Sigmoid colon (tissue), 7 donors: ENCODE results near the gene GALNT1. TPM values are rescaled to one million over a fixed set of nuclear protein-coding genes. Genes with fewer than 3 reads are reported as not detected.

Source experiments
- DNase-seq: peaks from one replicate; pipeline ENCODE4 v3.0.0-alpha.2; 2019
- H3K27ac ChIP-seq, 4 donors: fragments of 200-600 bp; sonication (generic); one replicate each; pipeline ENCODE4 v1.5.1; 2016 to 2019; ENCODE audit warnings: mild to moderate bottlenecking in 1 of 4
- H3K27me3 ChIP-seq, 3 donors: fragments of 200-600 bp; sonication (generic); one replicate each; pipeline ENCODE4 v1.5.1; 2019; ENCODE audit warnings: mild to moderate bottlenecking in 1 of 3
- H3K36me3 ChIP-seq, 4 donors: fragments of 200-600 bp; sonication (generic); one replicate each; pipeline ENCODE4 v1.5.1; 2016 to 2019
- H3K4me1 ChIP-seq, 4 donors: fragments of 200-600 bp; sonication (generic); one replicate each; pipeline ENCODE4 v1.5.1; 2017 to 2019
- H3K4me3 ChIP-seq, 4 donors: fragments of 200-600 bp; sonication (generic); one replicate each; pipeline ENCODE4 v1.5.1; 2017 to 2019; ENCODE audit warnings: mild to moderate bottlenecking in 2 of 4, moderate library complexity in 1 of 4
- H3K9me3 ChIP-seq, 4 donors: fragments of 200-600 bp in 3 of 4; sonication (generic) in 3 of 4; one replicate each; pipeline versions ENCODE4 v1.5.1 to v1.6.1; 2013 to 2019
- CTCF ChIP-seq, 4 experiments: fragments of 450-650 bp in 3 of 4; fragments of 200-600 bp in 1 of 4; IDR thresholded peaks; one replicate each; pipeline ENCODE4 v1.5.1; 2016 to 2019; ENCODE audit warnings: antibody characterized with exemption in 4 of 4, mild to moderate bottlenecking in 3 of 4, moderate library complexity in 2 of 4
- EP300 ChIP-seq, 4 donors: sonication (generic); formaldehyde crosslinking; IDR thresholded peaks; one replicate each; pipeline ENCODE4 v1.6.1; 2017; ENCODE audit warnings: antibody characterized with exemption in 4 of 4
- POLR2A ChIP-seq, 2 donors: fragments of 450-650 bp; IDR thresholded peaks; one replicate each; pipeline ENCODE4 v1.6.1; 2016; ENCODE audit warnings: antibody characterized with exemption in 2 of 2, mild to moderate bottlenecking in 2 of 2, moderate library complexity in 2 of 2
- POLR2AphosphoS5 ChIP-seq, 4 donors: sonication (generic); formaldehyde crosslinking; IDR thresholded peaks; one replicate each; pipeline ENCODE4 v1.6.1; 2017; ENCODE audit warnings: antibody characterized with exemption in 4 of 4
- WGBS, 2 donors: extraction: QIAGEN DNeasy Blood & Tissue Kit; methylation state at CpG; one replicate each; pipeline ENCODE4 v1.1.7; 2013; 5-methylcytosine and 5-hydroxymethylcytosine counted together
- intact Hi-C: fragments of 100-400 bp; cut with DNase I; formaldehyde crosslinking; loops from one replicate; pipeline ENCODE4 v1.15.1; 2023
- polyA plus RNA-seq, 3 donors: library from polyadenylated mRNA; stranded (reverse); fragments of 200-250 nt; gene quantifications; one replicate each; pipeline ENCODE4 v1.2.3, GENCODE V29; 2013
- total RNA-seq, 4 donors: library from RNA; depleted of rRNA; stranded (reverse); fragments of >200 nt; gene quantifications; one replicate each; pipeline ENCODE4 v1.1.0, GENCODE V29; 2016
- donor health status: healthy with polysubstance abuse.
- donor health status: Bipolar disorder and iron deficiency.
- donor health status: healthy.

Gene GALNT1
- total and polyA plus RNA-seq, 7 donors: 21.5 to 33.9 (median 29.7) TPM

- H3K36me3 ChIP-seq: peaks cover 0 to 61% (median 2%) of the 10 kb centered on the region in 4 donors
- no peaks in the 10 kb centered on the region for H3K27me3 ChIP-seq
- 90 to 92% methylated on average over 6 of the region's 6 CpGs for WGBS, 2 donors
- TF ChIP-seq CTCF (IDR thresholded peaks at IDR 0.05) (no peak), POLR2AphosphoS5 (IDR thresholded peaks at IDR 0.05) (no peak), POLR2A (IDR thresholded peaks at IDR 0.05) (no peak), EP300 (IDR thresholded peaks at IDR 0.05) (no peak)
- H3K4me3 ChIP-seq: no peak overlapping the region
- H3K27ac ChIP-seq: no peak overlapping the region
- H3K9me3 ChIP-seq: no peaks in the 10 kb centered on the region
- intact Hi-C loops: no loop called here
- H3K4me1 ChIP-seq: no peaks in the 10 kb centered on the region
- no peak for DNase-seq
Observed at GRCh38 chr18:35707674-35708073, 126.1 kb downstream of the GALNT1 start.

- Histone ChIP-seq H3K4me3 (no peak overlapping the region), H3K27ac (no peak overlapping the region), H3K27me3 (no peaks in the 10 kb centered on the region), H3K9me3 (no peaks in the 10 kb centered on the region), H3K4me1 (no peaks in the 10 kb centered on the region), H3K36me3 (peaks cover 0 to 36% (median 2%) of the 10 kb centered on the region in 4 donors)
- no peak for DNase-seq
- WGBS, 2 donors: 90 to 95% methylated on average over 2 of the region's 2 CpGs
- TF ChIP-seq POLR2AphosphoS5 (IDR thresholded peaks at IDR 0.05): no peak
- intact Hi-C loops: no loop called here
Observed at GRCh38 chr18:35710581-35710980, 129.0 kb downstream of the GALNT1 start.

- TF ChIP-seq POLR2A (IDR thresholded peaks at IDR 0.05) (no peak), EP300 (IDR thresholded peaks at IDR 0.05) (no peak), POLR2AphosphoS5 (IDR thresholded peaks at IDR 0.05) (no peak), CTCF (IDR thresholded peaks at IDR 0.05) (no peak)
- H3K9me3 ChIP-seq: no peaks in the 10 kb centered on the region
Observed at GRCh38 chr18:35711227-35711626, 129.7 kb downstream of the GALNT1 start.

GRCh38 chr18:35713545-35713944 lies 132.0 kb downstream of the GALNT1 start:
- 84 to 95% methylated on average over 2 of the region's 2 CpGs for WGBS, 2 donors
- no peak overlapping the region for H3K4me3 ChIP-seq
- no peaks in the 10 kb centered on the region for H3K27me3 ChIP-seq
- intact Hi-C loops: no loop called here
- H3K36me3 ChIP-seq: peaks cover 0 to 29% (median 0%) of the 10 kb centered on the region in 4 donors
- no peaks in the 10 kb centered on the region for H3K4me1 ChIP-seq
- TF ChIP-seq EP300 (IDR thresholded peaks at IDR 0.05): no peak
- no peak for TF ChIP-seq POLR2A (IDR thresholded peaks at IDR 0.05)
- no peak for TF ChIP-seq POLR2AphosphoS5 (IDR thresholded peaks at IDR 0.05)
- TF ChIP-seq CTCF (IDR thresholded peaks at IDR 0.05): no peak
- no peak for DNase-seq
- no peak overlapping the region for H3K27ac ChIP-seq
- peaks cover 0 to 2% (median 0%) of the 10 kb centered on the region in 4 donors for H3K9me3 ChIP-seq

More at GRCh38 chr18:35711227-35711626, 129.7 kb downstream of the GALNT1 start:
- Histone ChIP-seq H3K27me3 (no peaks in the 10 kb centered on the region), H3K27ac (no peak overlapping the region), H3K4me1 (no peaks in the 10 kb centered on the region), H3K36me3 (peaks cover 0 to 30% (median 0%) of the 10 kb centered on the region in 4 donors), H3K4me3 (no peak overlapping the region)
- no peak for DNase-seq
- intact Hi-C loops: no loop called here
- WGBS, 2 donors: 92 to 96% methylated on average over 2 of the region's 2 CpGs

- no peak for DNase-seq
- Histone ChIP-seq H3K36me3 (peaks cover 0 to 23% (median 0%) of the 10 kb centered on the region in 4 donors), H3K9me3 (peaks cover 0 to 4% (median 0%) of the 10 kb centered on the region in 4 donors), H3K27me3 (no peaks in the 10 kb centered on the region), H3K27ac (no peak overlapping the region), H3K4me1 (no peaks in the 10 kb centered on the region), H3K4me3 (no peak overlapping the region)
- TF ChIP-seq EP300 (IDR thresholded peaks at IDR 0.05): no peak
- no peak for TF ChIP-seq CTCF (IDR thresholded peaks at IDR 0.05)
- TF ChIP-seq POLR2A (IDR thresholded peaks at IDR 0.05): no peak
- TF ChIP-seq POLR2AphosphoS5 (IDR thresholded peaks at IDR 0.05): no peak
- 97 to 99% methylated on average over 2 of the region's 2 CpGs for WGBS, 2 donors
- intact Hi-C loops: no loop called here
Observed at GRCh38 chr18:35714539-35714938, 133.0 kb downstream of the GALNT1 start.
